H9 (cell line): ENCODE results near the gene VSX1. TPM values are rescaled to one million over a fixed set of nuclear protein-coding genes. Genes with fewer than 3 reads are reported as not detected.

Experiments used
- DNase-seq: peaks from one replicate; pipeline ENCODE4 v3.0.0-alpha.2; 2017
- H2AFZ ChIP-seq: one replicate; pipeline ENCODE4 v1.6.1; 2013; ENCODE audit warnings: mild to moderate bottlenecking, low read length, control low read depth, moderate library complexity
- H2AK5ac ChIP-seq: 2 replicates; pipeline ENCODE4 v1.6.1; 2013; ENCODE audit warnings: low read length, control low read depth, mixed read lengths; ENCODE audit not compliant: insufficient read length
- H2BK120ac ChIP-seq: one replicate; pipeline ENCODE4 v1.6.1; 2013; ENCODE audit warnings: low read depth, mild to moderate bottlenecking, low read length, control low read depth, inconsistent platforms; ENCODE audit not compliant: poor library complexity, severe bottlenecking
- H2BK12ac ChIP-seq: 2 replicates; pipeline ENCODE4 v1.6.1; 2013; ENCODE audit warnings: low read length, control low read depth, mixed read lengths, low read depth; ENCODE audit not compliant: insufficient read length
- H2BK15ac ChIP-seq: 2 replicates; pipeline ENCODE4 v1.6.1; 2013; ENCODE audit warnings: low read depth, low read length, control low read depth
- H2BK20ac ChIP-seq: one replicate; pipeline ENCODE4 v1.6.1; 2013; ENCODE audit warnings: low read depth, mild to moderate bottlenecking, low read length, control low read depth, inconsistent platforms; ENCODE audit not compliant: poor library complexity, severe bottlenecking
- H2BK5ac ChIP-seq: 2 replicates; pipeline ENCODE4 v1.6.1; 2013; ENCODE audit warnings: low read length, control low read depth, mixed read lengths; ENCODE audit not compliant: insufficient read length
- H3K14ac ChIP-seq: 2 replicates; pipeline ENCODE4 v1.6.1; 2013; ENCODE audit warnings: low read length, control low read depth; ENCODE audit not compliant: insufficient read depth
- H3K18ac ChIP-seq: 2 replicates; pipeline ENCODE4 v1.6.1; 2013; ENCODE audit warnings: low read depth, mild to moderate bottlenecking, mixed read lengths, low read length, control low read depth; ENCODE audit not compliant: insufficient read length
- H3K23ac ChIP-seq: 2 replicates; pipeline ENCODE4 v1.6.1; 2013; ENCODE audit warnings: low read length, control low read depth, mixed read lengths, low read depth; ENCODE audit not compliant: insufficient read length
- H3K23me2 ChIP-seq: 2 replicates; pipeline ENCODE4 v1.6.1; 2013; ENCODE audit warnings: low read depth, mild to moderate bottlenecking, mixed read lengths, low read length, control low read depth; ENCODE audit not compliant: insufficient read length, poor library complexity, severe bottlenecking
- H3K27ac ChIP-seq: 2 replicates; pipeline ENCODE4 v1.5.1; 2013; ENCODE audit warnings: low read length, control low read depth, mixed read lengths, low read depth; ENCODE audit not compliant: insufficient read length
- H3K27me3 ChIP-seq: 2 replicates; pipeline ENCODE4 v1.6.1; 2013; ENCODE audit warnings: low read length, control low read depth, inconsistent platforms; ENCODE audit not compliant: insufficient read depth
- H3K4ac ChIP-seq: 2 replicates; pipeline ENCODE4 v1.6.1; 2013; ENCODE audit warnings: low read depth, mild to moderate bottlenecking, control low read depth, inconsistent platforms, low read length, moderate library complexity
- H3K4me1 ChIP-seq: 2 replicates; pipeline ENCODE4 v1.6.1; 2013; ENCODE audit warnings: low read length, control low read depth, inconsistent platforms; ENCODE audit not compliant: insufficient read depth
- H3K4me2 ChIP-seq: 2 replicates; pipeline ENCODE4 v1.6.1; 2013; ENCODE audit warnings: low read length, control low read depth, mixed read lengths; ENCODE audit not compliant: insufficient read length, insufficient read depth
- H3K56ac ChIP-seq: 2 replicates; pipeline ENCODE4 v1.6.1; 2013; ENCODE audit warnings: low read depth, mild to moderate bottlenecking, mixed read lengths, low read length, control low read depth; ENCODE audit not compliant: insufficient read length
- H3K79me1 ChIP-seq: 2 replicates; pipeline ENCODE4 v1.6.1; 2013; ENCODE audit warnings: low read depth, mild to moderate bottlenecking, moderate library complexity, low read length, control low read depth, inconsistent platforms; ENCODE audit not compliant: insufficient read depth, poor library complexity, severe bottlenecking
- H3K79me2 ChIP-seq: 2 replicates; pipeline ENCODE4 v1.6.1; 2013; ENCODE audit warnings: low read length, control low read depth, inconsistent platforms; ENCODE audit not compliant: insufficient read depth
- H3K9ac ChIP-seq: 2 replicates; pipeline ENCODE4 v1.6.1; 2013; ENCODE audit warnings: low read length, control low read depth, mixed read lengths; ENCODE audit not compliant: insufficient read length; ENCODE audit errors: extremely low read depth
- H3K9me3 ChIP-seq: one replicate; pipeline ENCODE4 v1.6.1; 2013; ENCODE audit warnings: low read depth, low read length, inconsistent platforms; ENCODE audit not compliant: control insufficient read depth
- H3T11ph ChIP-seq: one replicate; pipeline ENCODE4 v1.6.1; 2013; ENCODE audit warnings: mild to moderate bottlenecking, low read length, control low read depth, inconsistent platforms
- H4K20me1 ChIP-seq: one replicate; pipeline ENCODE4 v1.6.1; 2013; ENCODE audit not compliant: control insufficient read depth, insufficient read length, insufficient read depth
- H4K5ac ChIP-seq: 2 replicates; pipeline ENCODE4 v1.6.1; 2013; ENCODE audit warnings: low read depth, mild to moderate bottlenecking, mixed read lengths, low read length, control low read depth; ENCODE audit not compliant: insufficient read length
- H4K8ac ChIP-seq: replicated peaks from 2 replicates; pipeline ENCODE4 v1.6.1; 2013; ENCODE audit warnings: low read length, control low read depth, mixed read lengths, low read depth; ENCODE audit not compliant: insufficient read length
- H4K91ac ChIP-seq: 2 replicates; pipeline ENCODE4 v1.6.1; 2013; ENCODE audit warnings: low read depth, mild to moderate bottlenecking, moderate library complexity, mixed read lengths, low read length, control low read depth; ENCODE audit not compliant: insufficient read length
- H3K27ac Mint-ChIP-seq, 3 experiments: 2 replicates in 2 of 3; 3 replicates in 1 of 3; pipeline ENCODE4 v1.8.0; 2020 to 2021; ENCODE audit warnings: mixed read lengths in 3 of 3, mild to moderate bottlenecking in 1 of 3, moderate library complexity in 1 of 3
- H3K27me3 Mint-ChIP-seq: 2 replicates; pipeline ENCODE4 v1.8.0; 2021; ENCODE audit warnings: low read depth, mild to moderate bottlenecking, moderate library complexity, mixed read lengths
- H3K36me3 Mint-ChIP-seq, 3 experiments: 2 replicates in 2 of 3; 3 replicates in 1 of 3; pipeline ENCODE4 v1.8.0; 2020 to 2021; ENCODE audit warnings: low read depth in 3 of 3, mixed read lengths in 3 of 3; ENCODE audit not compliant: insufficient read depth in 1 of 3
- H3K4me1 Mint-ChIP-seq, 2 experiments: 2 replicates each; pipeline ENCODE4 v1.8.0; 2020; ENCODE audit warnings: mixed read lengths in 2 of 2
- H3K4me3 Mint-ChIP-seq, 2 experiments: 2 replicates in 1 of 2; 3 replicates in 1 of 2; pipeline ENCODE4 v1.8.0; 2020 to 2021; ENCODE audit warnings: mild to moderate bottlenecking in 2 of 2, mixed read lengths in 2 of 2, moderate library complexity in 1 of 2
- H3K9me3 Mint-ChIP-seq, 2 experiments: 2 replicates in 1 of 2; 3 replicates in 1 of 2; pipeline ENCODE4 v1.8.0; 2020; ENCODE audit warnings: mild to moderate bottlenecking in 2 of 2, mixed read lengths in 2 of 2, moderate library complexity in 1 of 2
- CTCF ChIP-seq: fragments of 200-600 bp; sonication (generic); conservative IDR thresholded peaks from 3 replicates; pipeline ENCODE4 v1.8.0; 2021; ENCODE audit warnings: antibody characterized with exemption, mild to moderate bottlenecking
- WGBS: extraction: QIAGEN DNeasy Blood & Tissue Kit; methylation state at CpG from one replicate; pipeline ENCODE4 v1.1.7; 2013; ENCODE audit warnings: missing lambda C conversion rate, low lambda C conversion rate, mixed read lengths; ENCODE audit not compliant: insufficient read length; ENCODE audit errors: extremely low coverage; 5-methylcytosine and 5-hydroxymethylcytosine counted together
- total RNA-seq: library from RNA; stranded (reverse); gene quantifications from 2 replicates; pipeline ENCODE4 v1.2.1, GENCODE V29; 2021

VSX1 gene
- total RNA-seq, 1 experiment from 2014 or later, result not detected

GRCh38 chr20:25033265-25033923, 48.5 kb downstream of the VSX1 start:
- Histone ChIP-seq H3K79me1 (no peaks in the 10 kb centered on the region), H3K9ac (no peak overlapping the region), H2BK5ac (no peak overlapping the region), H3K27ac (no peak overlapping the region), H2AK5ac (no peak overlapping the region), H3K4ac (no peak overlapping the region), H3K56ac (no peak overlapping the region), H2BK120ac (no peak overlapping the region), H2AFZ (no peak overlapping the region), H2BK20ac (no peak overlapping the region), H2BK12ac (no peak overlapping the region), H4K5ac (no peak overlapping the region), H2BK15ac (no peak overlapping the region), H3K4me2 (no peak overlapping the region), H3K4me1 (no peaks in the 10 kb centered on the region; the same call in 1 of the 2 replicates), H4K20me1 (no peaks in the 10 kb centered on the region), H3K23me2 (no peaks in the 10 kb centered on the region), H4K91ac (no peak overlapping the region), H4K8ac (no peak overlapping the region), H3K9me3 (no peaks in the 10 kb centered on the region), H3K14ac (no peak overlapping the region), H3K18ac (no peak overlapping the region), H3K23ac (no peak overlapping the region), H3K79me2 (no peaks in the 10 kb centered on the region), H3K27me3 (no peaks in the 10 kb centered on the region), H3T11ph (no peak overlapping the region)
- no peak for DNase-seq
- Mint-ChIP-seq H3K36me3 (peaks cover 0 to 2% (median 0%) of the 10 kb centered on the region in 3 experiments; a peak in 1 of 7 replicates), H3K27me3 (peaks cover 20% of the 10 kb centered on the region), H3K4me3 (no peak overlapping the region), H3K27ac (peak overlapping the region in 1 of 3 experiments; percentile 20; a peak in 1 of 7 replicates), H3K9me3 (no peaks in the 10 kb centered on the region), H3K4me1 (peaks cover 16% of the 10 kb centered on the region in 2 experiments)
- no peak for TF ChIP-seq CTCF
- no CpG with 5 or more reads among the region's 6 CpGs for WGBS
